Measurements from ENCODE around the gene GHITM.
A peak's percentile ranks its signal among the peaks of the same experiment; 100 is the strongest.
"Not testable (repeated sequence)": the region's sequence is repeated elsewhere in the genome, so short reads cannot be mapped to it uniquely, and the experiment has no call there.

Gene GHITM

GRCh38 chr10:84139126-84140035 lies at the start of gene GHITM:
Gene GHITM, plus strand, starts transcription at chr10:84139509. Its CDS starts 1,992 bp downstream, at chr10:84141501.
- DNase-seq (ENCODE audit: low read depth in 2 of 2) = peak; percentile 97 to 98

- DNase-seq (ENCODE audit: low read depth in 2 of 2) = no peak
Measured at GRCh38 chr10:84095811-84096497, 43.4 kb upstream of the GHITM start.

GRCh38 chr10:84097787-84098353 lies 41.4 kb upstream of the GHITM start:
- no peak for DNase-seq (ENCODE audit: low read depth in 2 of 2)

- DNase-seq (ENCODE audit: low read depth in 2 of 2) = no peak
Measured at GRCh38 chr10:84098667-84099066, 40.6 kb upstream of the GHITM start.

- DNase-seq (ENCODE audit: low read depth in 2 of 2) = no peak
Measured at GRCh38 chr10:84101042-84101441, 38.3 kb upstream of the GHITM start.

GRCh38 chr10:84108797-84109196 lies 30.5 kb upstream of the GHITM start:
- no peak for DNase-seq (ENCODE audit: low read depth in 2 of 2)

DNA sequence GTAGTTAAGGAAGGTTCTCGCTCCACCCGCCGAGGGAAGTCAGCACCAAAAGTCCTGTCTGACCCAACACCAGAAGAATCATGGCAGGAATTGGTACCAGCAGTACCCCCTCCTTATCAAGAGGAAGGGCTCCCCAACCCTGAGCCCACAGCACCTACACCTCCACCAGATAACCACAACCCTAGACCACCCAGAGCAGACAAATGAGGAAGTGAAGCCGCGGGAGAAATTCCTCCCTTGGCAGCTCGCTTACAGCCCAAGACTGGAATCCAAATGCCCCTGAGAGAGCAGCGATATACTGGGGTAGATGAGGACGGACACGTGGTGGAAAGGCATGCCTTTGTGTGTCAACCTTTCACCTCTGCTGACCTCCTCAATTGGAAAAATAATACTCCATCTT lies 29.5 kb upstream of the GHITM start:
- not testable (repeated sequence) for DNase-seq (ENCODE audit: low read depth in 2 of 2)

- DNase-seq (ENCODE audit: low read depth in 2 of 2) = not testable (repeated sequence)
Measured at GRCh38 chr10:84113468-84113867, 25.8 kb upstream of the GHITM start.

GRCh38 chr10:84114088-84114667 lies 25.1 kb upstream of the GHITM start:
- DNase-seq (ENCODE audit: low read depth in 2 of 2) = no peak

- DNase-seq (ENCODE audit: low read depth in 2 of 2) = not testable (repeated sequence)
Measured at GRCh38 chr10:84117204-84117603, 22.1 kb upstream of the GHITM start.

DNA sequence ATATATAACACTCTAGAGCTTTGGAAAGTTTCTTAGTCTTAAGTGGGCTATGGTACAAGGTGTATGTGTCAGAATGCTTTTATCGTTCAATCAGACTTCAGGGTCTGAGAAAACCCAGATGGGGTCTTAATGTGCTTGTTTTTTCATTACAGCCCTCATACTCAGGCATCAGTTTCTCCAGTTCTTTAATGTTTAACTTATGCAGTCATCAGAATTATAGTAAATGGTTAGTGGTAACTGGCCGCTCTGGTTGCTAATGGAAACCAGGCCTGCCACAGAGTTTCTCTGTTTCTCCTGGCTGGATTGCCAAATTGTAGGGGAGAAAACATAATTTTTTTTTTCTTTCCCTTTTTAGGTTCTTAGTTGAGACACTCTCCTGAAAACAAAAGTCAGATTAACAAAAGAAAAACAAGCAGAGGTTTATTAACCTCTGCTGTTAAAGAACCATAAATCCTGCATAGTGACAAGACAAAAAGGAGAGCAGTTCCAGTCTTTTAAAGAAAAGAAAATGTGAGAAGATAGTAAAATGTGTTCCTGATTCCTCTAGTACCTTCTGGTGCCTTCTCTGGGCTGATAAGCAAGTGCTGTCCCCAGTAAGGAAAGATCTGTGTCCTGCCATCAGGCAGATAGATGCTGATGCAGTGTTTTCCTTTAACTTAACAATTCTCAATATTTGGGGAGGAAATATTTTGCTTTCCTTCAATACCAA lies 21.5 kb upstream of the GHITM start:
- no peak for DNase-seq (ENCODE audit: low read depth in 2 of 2)

- no peak for DNase-seq (ENCODE audit: low read depth in 2 of 2)
Measured at GRCh38 chr10:84118395-84119006, 20.8 kb upstream of the GHITM start.

DNA sequence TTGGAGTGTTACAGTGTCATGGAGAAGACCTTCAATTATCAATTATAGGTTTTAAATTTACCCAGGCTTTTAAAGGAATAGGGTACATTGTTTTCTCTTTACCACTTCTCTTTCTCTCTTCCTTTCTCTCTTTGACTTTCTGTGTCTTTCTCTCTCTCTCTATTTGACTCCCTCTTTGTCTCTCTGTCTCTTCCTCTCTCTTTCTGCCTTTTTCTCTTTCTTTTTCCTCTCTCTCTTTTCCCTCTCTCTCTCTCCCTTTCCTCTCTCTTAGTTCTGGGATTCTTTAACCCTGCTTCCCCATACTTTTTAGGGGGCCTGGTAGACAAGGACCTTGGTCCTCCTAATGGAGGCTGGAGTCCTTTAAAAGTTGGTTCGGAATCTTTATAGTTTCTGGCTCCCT lies 15.9 kb upstream of the GHITM start:
- DNase-seq (ENCODE audit: low read depth in 2 of 2) = no peak

DNA sequence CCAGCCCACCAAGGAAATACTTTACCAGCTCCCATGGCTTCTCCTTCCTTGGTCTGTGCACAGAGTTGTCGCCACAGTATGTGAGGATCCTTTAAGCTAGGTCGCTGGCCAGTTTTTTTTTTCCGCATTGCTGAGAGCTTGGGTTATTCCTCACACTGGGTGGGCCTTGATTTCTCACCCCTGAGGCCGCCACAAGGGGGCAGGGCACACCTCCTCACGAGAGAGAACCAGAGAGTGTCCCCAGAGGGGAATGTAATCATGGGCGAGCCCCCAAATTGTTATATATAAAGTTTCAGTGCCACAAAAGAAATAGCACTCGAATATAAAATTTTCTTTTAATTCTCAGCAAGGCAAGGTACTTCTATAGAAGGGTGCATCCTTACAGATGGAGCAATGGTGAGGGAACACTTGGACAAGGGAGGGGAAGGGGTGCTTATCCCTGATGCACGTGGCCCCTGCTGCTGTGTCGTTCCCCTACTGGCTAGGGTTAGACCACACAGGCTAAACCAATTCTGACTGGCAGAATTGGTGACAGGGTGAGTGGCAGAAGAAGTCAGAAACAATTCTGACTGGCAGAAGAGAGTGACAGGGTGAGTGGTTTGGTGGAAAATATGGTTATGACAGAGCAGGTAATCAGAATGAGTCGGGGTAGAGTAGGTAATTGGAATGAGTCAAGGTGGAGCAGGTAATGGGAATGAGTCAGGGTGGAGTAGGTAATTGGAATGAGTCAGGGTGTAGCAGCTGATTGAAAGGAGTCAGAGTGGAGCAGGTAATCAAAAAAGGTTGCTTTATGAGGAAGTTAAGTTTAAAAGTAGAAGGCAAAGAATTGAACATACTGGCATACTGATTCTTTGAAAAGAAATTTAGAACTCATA lies 13.2 kb upstream of the GHITM start:
- DNase-seq (ENCODE audit: low read depth in 2 of 2) = not testable (repeated sequence)

DNA sequence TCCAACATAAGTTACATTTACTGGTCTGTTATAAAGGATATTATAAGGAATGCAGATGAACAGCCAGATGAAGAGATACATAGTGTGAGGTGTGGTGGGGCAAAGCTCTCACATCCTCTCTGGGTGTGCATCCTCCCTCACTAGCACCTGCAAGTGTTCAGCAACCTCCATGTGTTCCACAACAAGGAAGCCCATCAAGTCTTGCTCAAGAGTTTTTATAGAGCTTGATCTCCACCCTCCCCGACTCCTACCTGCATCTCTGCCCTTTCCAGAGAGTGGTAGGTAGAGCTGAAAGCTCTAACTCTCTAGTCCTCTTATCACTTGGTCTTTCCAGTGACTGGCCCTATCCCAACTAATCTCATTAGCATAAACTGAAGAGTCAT lies 12.5 kb upstream of the GHITM start:
- DNase-seq (ENCODE audit: low read depth in 2 of 2) = no peak

- no peak for DNase-seq (ENCODE audit: low read depth in 2 of 2)
Measured at GRCh38 chr10:84135836-84136235, 3.5 kb upstream of the GHITM start.

DNA sequence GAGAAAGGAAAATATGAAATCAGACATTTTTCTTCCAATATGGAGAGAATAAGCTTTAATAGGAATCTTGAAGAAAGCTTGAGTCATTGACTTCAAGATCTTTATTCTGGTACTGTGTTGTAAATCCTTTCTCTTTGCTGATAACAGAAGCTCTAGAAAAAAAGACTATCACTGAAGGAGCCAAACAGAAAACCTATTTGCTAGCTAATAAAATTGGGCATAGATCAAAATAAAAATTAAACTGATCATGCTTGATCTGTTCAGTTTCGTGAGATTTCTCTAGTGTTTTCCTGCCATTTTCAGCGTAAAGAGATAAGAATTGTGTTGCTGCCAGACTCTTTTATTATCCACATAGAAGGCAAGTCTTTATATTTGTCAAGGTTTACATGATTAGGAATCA lies 1.5 kb upstream of the GHITM start:
- DNase-seq (ENCODE audit: low read depth in 2 of 2) = no peak

DNA sequence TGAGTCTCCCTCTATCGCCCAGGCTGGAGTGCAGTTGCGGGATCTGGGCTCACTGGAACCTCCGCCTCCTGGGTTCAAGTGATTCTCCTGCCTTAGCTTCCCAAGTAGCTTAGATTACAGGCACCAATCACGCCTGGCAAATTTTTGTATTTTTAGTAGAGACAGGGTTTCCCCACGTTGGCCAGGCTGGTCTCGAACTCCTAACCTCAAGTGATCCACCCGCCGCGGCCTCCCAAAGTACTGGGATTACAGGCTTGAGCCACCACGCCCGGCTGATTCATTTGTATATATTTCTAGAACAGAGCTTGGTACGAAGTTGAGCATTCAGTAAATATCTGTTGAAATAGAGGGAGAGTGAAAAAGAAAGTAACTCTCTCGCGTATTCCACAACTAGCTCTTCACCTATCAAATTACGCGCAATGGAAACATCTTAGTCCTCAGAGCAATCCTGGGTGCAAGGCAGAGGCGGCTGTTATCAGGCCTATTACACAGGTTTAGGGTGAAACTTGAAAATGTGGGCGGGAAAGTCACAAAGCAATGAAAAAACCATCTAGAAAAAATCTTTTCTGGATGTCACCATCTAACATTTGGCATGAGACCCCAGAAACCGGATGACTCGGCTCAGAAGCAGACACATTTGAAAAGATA lies 707 bp upstream of the GHITM start:
- DNase-seq (ENCODE audit: low read depth in 2 of 2) = peak; percentile 28 to 50

GRCh38 chr10:84140036-84140379 lies 699 bp downstream of the GHITM start:
- DNase-seq (ENCODE audit: low read depth in 2 of 2) = no peak

GRCh38 chr10:84147347-84147746 lies 8.0 kb downstream of the GHITM start:
- no peak for DNase-seq (ENCODE audit: low read depth in 2 of 2)
